ENCODE measurements around the gene CASP2. TPM values are rescaled to one million over a fixed set of nuclear protein-coding genes. Genes with fewer than 3 reads are reported as not detected.

Gene CASP2
- total and polyA plus RNA-seq, 2 of the 8 experiments (the other 6 are each of a cell fraction or from before 2014, with no cell fraction given): 23.7 to 35.3 TPM

- no peak for TF ChIP-seq CHD7 (IDR thresholded peaks at IDR 0.05; ENCODE audit: insufficient replicate concordance, low read length)
- no peak for TF ChIP-seq CHD2 (IDR thresholded peaks at IDR 0.05; ENCODE audit: low read length)
- TF ChIP-seq JUND (IDR thresholded peaks at IDR 0.05; ENCODE audit: low read length): no peak
- TF ChIP-seq SIN3A (conservative IDR thresholded peaks at IDR 0.05 in 1 of 2, IDR thresholded peaks at IDR 0.05 in 1 of 2; ENCODE audit: low read depth in 1 of 2, low read length in 2 of 2): no peak
- no peak for TF ChIP-seq POLR2AphosphoS5 (IDR thresholded peaks at IDR 0.05; ENCODE audit: low read depth, low read length)
- TF ChIP-seq TCF12 (IDR thresholded peaks at IDR 0.05; ENCODE audit: low read depth, low read length): no peak
Observed at GRCh38 chr7:143289421-143289820, 1.3 kb downstream of the CASP2 start (continued).

Data from H1 (cell line).